RWPE2 (cell line): ENCODE measurements around the gene POLR3K.

Experiments used
- ATAC-seq: fragments of 200-7000 bp; cut with Tn5 transposase; 3 replicates; pipeline ENCODE4 v1.9.1; 2021; ENCODE audit warnings: low read depth
- DNase-seq: peaks from one replicate; pipeline ENCODE4 v3.0.0-alpha.2; 2020; ENCODE audit warnings: low spot score
- H3K27ac ChIP-seq: fragments of 450-650 bp; 2 replicates; pipeline ENCODE4 v1.5.1; 2017; ENCODE audit warnings: mild to moderate bottlenecking; ENCODE audit not compliant: poor library complexity, severe bottlenecking
- H3K27me3 ChIP-seq: fragments of 250-450 bp; sonication (Bioruptor Pico); 2 replicates; pipeline ENCODE4 v1.5.1; 2021; ENCODE audit warnings: mild to moderate bottlenecking, moderate library complexity; ENCODE audit not compliant: insufficient read depth, poor library complexity, severe bottlenecking
- H3K36me3 ChIP-seq: fragments of 250-450 bp; sonication (Bioruptor Pico); 2 replicates; pipeline ENCODE4 v1.5.1; 2020; ENCODE audit warnings: low read depth, mild to moderate bottlenecking, moderate library complexity
- H3K4me1 ChIP-seq: fragments of 250-450 bp; sonication (Bioruptor Pico); 2 replicates; pipeline ENCODE4 v1.5.1; 2021; ENCODE audit warnings: mild to moderate bottlenecking, moderate library complexity; ENCODE audit not compliant: insufficient read depth, poor library complexity, severe bottlenecking
- H3K4me3 ChIP-seq: fragments of 250-450 bp; sonication (Bioruptor Pico); 2 replicates; pipeline ENCODE4 v1.5.1; 2021; ENCODE audit warnings: mild to moderate bottlenecking, moderate library complexity; ENCODE audit not compliant: severe bottlenecking
- H3K9me3 ChIP-seq: fragments of 250-450 bp; sonication (Bioruptor Pico); 2 replicates; pipeline ENCODE4 v1.5.1; 2021; ENCODE audit warnings: mild to moderate bottlenecking, moderate library complexity; ENCODE audit not compliant: severe bottlenecking
- CTCF ChIP-seq: fragments of 450-650 bp; IDR thresholded peaks from one replicate; pipeline ENCODE4 v1.5.1; 2017; ENCODE audit warnings: mild to moderate bottlenecking, moderate library complexity; ENCODE audit not compliant: poor library complexity, severe bottlenecking

The POLR3K gene

GRCh38 chr16:67183-67791 is 13.9 kb upstream of the POLR3K start:
- H3K4me3 ChIP-seq = no peak overlapping the region
- no peak for TF ChIP-seq CTCF
- H3K9me3 ChIP-seq = no peaks in the 10 kb centered on the region
- peaks cover 16% of the 10 kb centered on the region for H3K36me3 ChIP-seq
- peaks cover 5% of the 10 kb centered on the region for H3K4me1 ChIP-seq
- no peak overlapping the region for H3K27ac ChIP-seq
- ATAC-seq (no peak), DNase-seq (no peak)
- H3K27me3 ChIP-seq = no peaks in the 10 kb centered on the region

- peaks cover 16% of the 10 kb centered on the region for H3K36me3 ChIP-seq
- no peak overlapping the region for H3K27ac ChIP-seq
- peaks cover 5% of the 10 kb centered on the region for H3K4me1 ChIP-seq
- no peak overlapping the region for H3K4me3 ChIP-seq
- ATAC-seq (no peak), DNase-seq (no peak)
- H3K27me3 ChIP-seq = no peaks in the 10 kb centered on the region
- H3K9me3 ChIP-seq = no peaks in the 10 kb centered on the region
- TF ChIP-seq CTCF = no peak
Measured at GRCh38 chr16:66309-67182, 13.1 kb upstream of the POLR3K start.

- no peaks in the 10 kb centered on the region for H3K27me3 ChIP-seq
- no peak overlapping the region for H3K27ac ChIP-seq
- H3K36me3 ChIP-seq = peaks cover 16% of the 10 kb centered on the region
- TF ChIP-seq CTCF = peak; percentile 97
- no peaks in the 10 kb centered on the region for H3K4me1 ChIP-seq
- ATAC-seq (peak; percentile 70), DNase-seq (peak; percentile 73)
- H3K9me3 ChIP-seq = no peaks in the 10 kb centered on the region
- H3K4me3 ChIP-seq = no peak overlapping the region
Measured at GRCh38 chr16:65745-66144, 12.3 kb upstream of the POLR3K start.

GRCh38 chr16:64914-65255 is 11.5 kb upstream of the POLR3K start:
- Histone ChIP-seq H3K4me1 (no peaks in the 10 kb centered on the region), H3K9me3 (no peaks in the 10 kb centered on the region), H3K27ac (no peak overlapping the region), H3K36me3 (peaks cover 25% of the 10 kb centered on the region), H3K27me3 (no peaks in the 10 kb centered on the region), H3K4me3 (no peak overlapping the region)
- DNase-seq (no peak), ATAC-seq (no peak)
- TF ChIP-seq CTCF = no peak
